GM21447 (cell line): Measurements from ENCODE around the gene MRPL17.

Experiments
- ATAC-seq: cut with Tn5 transposase; IDR thresholded peaks from one replicate; pipeline ENCODE4 v1.9.1; 2021; ENCODE audit not compliant: unreplicated experiment

Gene MRPL17

DNA sequence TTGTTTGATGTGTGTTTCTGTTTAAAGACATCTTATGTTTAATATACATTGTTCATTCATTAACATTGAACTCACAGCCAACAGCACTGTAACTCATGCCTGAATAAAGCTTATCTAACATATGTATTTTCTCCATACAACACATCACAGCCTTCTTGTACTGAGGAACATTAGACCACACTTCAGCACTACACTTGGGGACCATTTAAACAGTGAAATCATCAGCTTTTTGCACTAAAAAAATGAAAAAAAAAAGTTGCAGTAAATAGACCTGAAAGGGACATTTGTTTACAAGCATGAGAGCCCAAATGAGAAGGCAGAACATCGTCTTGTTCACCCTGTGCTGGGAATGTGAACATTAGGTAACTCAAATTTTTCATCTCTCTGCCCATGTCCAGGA is 48.6 kb downstream of the MRPL17 start:
- ATAC-seq = no peak

DNA sequence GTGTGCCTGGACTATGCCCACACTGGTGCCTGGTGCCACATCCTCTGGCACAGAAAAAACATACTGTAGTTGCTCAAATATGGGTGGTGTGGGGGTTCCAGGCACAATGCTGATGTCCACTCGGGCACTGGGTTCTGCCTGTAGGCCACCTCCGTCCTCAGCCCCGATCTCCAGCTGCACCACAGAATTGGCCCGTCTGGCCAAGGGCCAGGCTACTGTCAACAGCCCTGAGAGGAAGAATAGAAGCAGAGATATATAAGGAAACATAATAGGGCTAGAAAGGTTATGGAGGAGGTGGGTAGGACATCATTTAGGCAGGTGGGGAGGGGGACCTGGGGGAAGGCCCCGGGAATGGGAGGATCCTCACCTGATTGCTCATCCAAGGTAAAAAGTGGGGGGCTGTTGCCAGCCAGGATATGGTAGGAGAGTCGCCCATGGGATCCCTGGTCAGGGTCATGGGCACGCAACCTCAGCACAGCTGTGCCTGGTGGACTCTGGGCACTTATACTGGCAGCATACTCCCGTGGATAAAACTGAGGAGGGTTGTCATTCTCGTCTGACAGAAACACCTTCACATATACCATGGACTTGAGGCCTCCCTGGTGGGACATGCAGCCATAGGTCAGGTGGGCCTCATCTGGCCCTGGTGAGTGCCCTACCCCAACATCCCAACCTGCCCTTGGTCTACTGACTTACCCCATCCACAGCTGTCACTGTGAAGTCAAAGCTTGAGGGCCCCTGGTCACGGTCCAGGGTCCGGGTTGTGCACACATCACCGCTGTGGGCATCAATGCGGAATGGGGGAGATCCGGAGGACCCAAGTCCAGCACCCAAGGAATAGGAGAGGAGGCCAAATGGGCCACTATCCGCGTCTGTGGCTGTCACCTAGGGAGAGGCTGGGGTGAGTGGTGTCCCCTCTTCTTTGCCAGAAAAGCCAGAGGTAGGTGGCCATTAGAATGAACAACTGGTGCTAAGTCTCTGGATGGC is 49.4 kb downstream of the MRPL17 start:
- ATAC-seq = no peak

DNA sequence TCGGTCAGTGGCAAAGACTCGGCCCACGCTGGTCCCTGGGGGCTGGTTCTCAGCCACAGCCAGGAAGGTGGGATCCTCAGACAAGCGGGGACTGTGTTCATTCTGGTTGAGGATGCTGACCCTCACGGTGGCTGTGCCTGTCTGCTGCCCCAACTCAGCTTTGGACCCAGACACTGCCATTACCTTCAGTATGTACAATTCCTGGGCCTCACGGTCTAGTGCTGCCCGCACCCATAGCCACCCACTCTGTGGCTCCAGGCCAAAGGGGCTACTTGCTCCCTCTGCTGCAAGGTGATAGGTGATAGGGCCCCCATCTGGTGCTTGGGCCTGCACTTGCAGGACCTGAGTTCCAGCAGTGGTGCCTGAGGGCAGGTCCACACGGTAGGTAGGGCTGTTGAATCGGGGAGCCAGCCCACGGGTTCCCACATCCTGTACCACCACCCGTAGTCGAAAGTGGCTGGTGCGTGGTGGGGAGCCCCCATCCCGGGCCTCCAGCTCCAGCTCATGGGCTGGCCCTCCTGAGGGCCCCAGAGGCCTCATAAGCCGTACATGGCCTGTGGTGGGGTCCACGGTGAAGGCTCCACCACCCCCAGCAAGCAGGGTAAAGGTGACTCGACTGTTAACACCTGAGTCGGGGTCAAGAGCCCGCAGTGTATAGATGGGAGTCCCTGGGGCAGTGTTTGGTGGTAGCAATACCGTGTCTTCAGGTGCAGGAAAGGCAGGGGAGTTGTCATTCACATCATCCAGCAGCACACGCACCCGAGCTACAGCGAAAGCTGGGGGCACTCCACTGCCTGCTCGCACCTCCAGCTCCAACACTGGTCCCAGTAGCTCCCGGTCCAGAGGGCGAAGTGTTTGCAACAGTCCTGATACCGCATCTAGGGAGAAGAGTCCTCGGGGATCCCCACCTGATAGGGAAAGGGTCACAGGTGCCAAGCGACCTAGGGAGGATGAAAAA is 50.7 kb downstream of the MRPL17 start:
- no peak for ATAC-seq

DNA sequence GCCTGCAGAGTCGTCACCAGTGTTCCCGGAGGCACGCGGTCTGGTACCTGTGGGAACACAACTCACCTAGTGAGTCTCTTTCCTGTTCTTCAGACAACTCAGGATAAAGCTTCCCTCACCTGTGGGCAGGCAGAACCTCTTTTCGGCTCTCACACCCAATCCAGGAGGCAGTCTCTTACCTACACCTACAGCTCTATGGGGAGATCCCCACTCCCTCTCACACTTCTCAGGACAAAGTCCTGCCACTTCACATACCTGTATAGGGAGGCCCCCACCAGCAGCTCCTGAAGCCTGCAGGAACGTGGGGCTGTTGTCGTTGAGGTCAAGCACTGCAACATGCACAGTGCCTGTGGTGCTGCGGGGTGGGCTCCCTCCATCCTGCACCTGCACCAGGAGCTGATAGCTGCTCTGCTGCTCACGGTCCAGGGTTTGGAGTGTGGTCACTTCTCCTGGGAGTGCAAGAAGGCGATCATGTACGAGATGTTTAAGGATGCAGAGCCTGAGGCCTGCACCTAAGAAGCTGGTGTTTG is 51.7 kb downstream of the MRPL17 start:
- ATAC-seq = no peak

DNA sequence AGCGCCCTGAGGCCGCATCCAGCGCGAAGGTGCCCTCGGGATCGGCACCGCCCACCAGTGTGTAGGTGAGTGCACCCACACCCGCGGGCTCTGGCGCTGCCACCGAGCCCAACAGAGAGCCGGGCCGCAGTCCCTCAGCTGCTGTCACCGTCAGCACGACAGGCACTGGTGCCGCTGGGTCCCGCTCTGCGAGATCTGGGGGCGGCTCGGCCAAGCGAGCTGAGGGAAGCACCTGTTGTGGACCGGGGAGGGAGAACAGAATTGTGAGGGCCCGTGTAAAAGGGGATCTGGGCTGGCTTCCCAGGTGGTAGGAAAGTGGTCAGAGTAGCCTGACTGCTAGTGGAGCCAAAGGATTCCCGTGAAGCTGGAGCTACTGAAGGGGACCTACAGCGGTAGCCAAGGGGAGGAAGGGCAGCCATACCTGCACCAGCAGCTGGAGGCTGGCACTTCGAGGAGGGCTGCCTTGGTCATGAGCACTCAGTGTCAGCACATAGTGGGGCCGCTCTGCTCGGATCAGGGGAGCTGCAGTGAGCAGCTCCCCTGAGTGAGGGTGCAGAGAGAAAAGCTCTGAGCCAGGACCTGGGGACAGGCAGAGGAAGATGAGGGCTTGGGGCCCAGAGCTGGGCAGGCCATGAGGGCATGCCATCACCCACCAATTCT is 52.4 kb downstream of the MRPL17 start:
- ATAC-seq = no peak
